K562 (cell line): ENCODE measurements around the gene ZFPM1. TPM values are rescaled to one million over a fixed set of nuclear protein-coding genes. Genes with fewer than 3 reads are reported as not detected.

Experiments
- AFF1 ChIP-seq, 2 experiments: fragments of 450-650 bp; IDR thresholded peaks; 2 replicates each; pipeline ENCODE4 v1.6.1; 2018; ENCODE audit warnings: mild to moderate bottlenecking in 2 of 2, low read depth in 1 of 2; ENCODE audit not compliant: partially characterized antibody in 2 of 2
- CHCHD3 ChIP-seq: fragments of 250-450 bp; sonication (Bioruptor Pico); IDR thresholded peaks from 2 replicates; pipeline ENCODE4 v2.1.2; 2022; ENCODE audit warnings: mild to moderate bottlenecking
- CREM ChIP-seq: IDR thresholded peaks from 2 replicates; pipeline ENCODE4 v1.6.1; 2014; ENCODE audit warnings: antibody characterized with exemption, low read depth
- ELK3 ChIP-seq: fragments of 450-650 bp; formaldehyde crosslinking; IDR thresholded peaks from 2 replicates; pipeline ENCODE4 v1.4.0; 2020; ENCODE audit warnings: mild to moderate bottlenecking
- FOXA3 ChIP-seq, 2 experiments: fragments of 450-650 bp in 1 of 2; sonication (generic) in 1 of 2; formaldehyde crosslinking; IDR thresholded peaks in 1 of 2; conservative IDR thresholded peaks in 1 of 2; 2 replicates each; pipeline versions ENCODE4 v1.4.0 to v1.8.0; 2020 to 2022; ENCODE audit warnings: mild to moderate bottlenecking in 2 of 2, missing genetic modification reagents in 1 of 2
- GTF2B ChIP-seq: IDR thresholded peaks from 2 replicates; pipeline ENCODE4 v1.6.1; 2011; ENCODE audit not compliant: insufficient read length; ENCODE audit errors: extremely low read depth
- GTF2E2 ChIP-seq: fragments of 200-800 bp; sonication (Bioruptor generic); IDR thresholded peaks from 2 replicates; pipeline ENCODE4 v1.6.1; 2016; ENCODE audit warnings: missing genetic modification characterization, missing compliant biosample characterization
- KAT2B ChIP-seq: IDR thresholded peaks from one replicate; pipeline ENCODE4 v1.6.1; 2012; ENCODE audit warnings: low read depth, mild to moderate bottlenecking, control low read depth, inconsistent platforms, low read length, moderate library complexity
- MED1 ChIP-seq: sonication (generic); formaldehyde crosslinking; IDR thresholded peaks from 2 replicates; pipeline ENCODE4 v1.8.1; 2023; ENCODE audit warnings: missing genetic modification reagents, borderline replicate concordance
- MIER1 ChIP-seq: fragments of 450-650 bp; IDR thresholded peaks from 2 replicates; pipeline ENCODE4 v1.6.1; 2016; ENCODE audit warnings: antibody characterized with exemption, mild to moderate bottlenecking, low read depth
- NFE2 ChIP-seq: IDR thresholded peaks from 2 replicates; pipeline ENCODE4 v1.6.1; 2014; ENCODE audit warnings: antibody characterized with exemption, low read depth
- PURB ChIP-seq: sonication (generic); formaldehyde crosslinking; IDR thresholded peaks from 2 replicates; pipeline ENCODE4 v1.9.0; 2021; ENCODE audit warnings: low read depth, mild to moderate bottlenecking, missing genetic modification reagents
- SIRT6 ChIP-seq: IDR thresholded peaks from one replicate; pipeline ENCODE4 v1.6.1; 2012; ENCODE audit warnings: low read depth, mild to moderate bottlenecking, control low read depth, inconsistent platforms, low read length, moderate library complexity
- TAL1 ChIP-seq: fragments of 450-650 bp; IDR thresholded peaks from 2 replicates; pipeline ENCODE4 v1.6.1; 2016; ENCODE audit warnings: mild to moderate bottlenecking
- TBL1XR1 ChIP-seq, 2 experiments: IDR thresholded peaks; 2 replicates each; pipeline ENCODE4 v1.6.1; 2012; ENCODE audit warnings: improper control_type of control experiment in 2 of 2, low read length in 2 of 2, mild to moderate bottlenecking in 1 of 2
- ZBTB43 ChIP-seq: sonication (generic); formaldehyde crosslinking; IDR thresholded peaks from 2 replicates; pipeline ENCODE4 v1.8.0; 2023; ENCODE audit warnings: mild to moderate bottlenecking, missing genetic modification reagents
- ZKSCAN3 ChIP-seq: fragments of 250-450 bp; sonication (Bioruptor Pico); IDR thresholded peaks from 2 replicates; pipeline ENCODE4 v1.4.0; 2020
- ZNF121 ChIP-seq: sonication (generic); formaldehyde crosslinking; conservative IDR thresholded peaks from 2 replicates; pipeline ENCODE4 v1.8.0; 2022; ENCODE audit warnings: missing genetic modification reagents
- ZNF431 ChIP-seq: sonication (generic); formaldehyde crosslinking; IDR thresholded peaks from 2 replicates; pipeline ENCODE4 v1.8.0; 2022; ENCODE audit warnings: mild to moderate bottlenecking, missing genetic modification reagents
- ZNF561 ChIP-seq: fragments of 450-650 bp; formaldehyde crosslinking; conservative IDR thresholded peaks from 2 replicates; pipeline ENCODE4 v1.4.0; 2020; ENCODE audit warnings: mild to moderate bottlenecking, moderate library complexity
- ZNF655 ChIP-seq: fragments of 250-450 bp; sonication (Bioruptor Pico); IDR thresholded peaks from 2 replicates; pipeline ENCODE4 v1.5.0; 2021
- polyA plus RNA-seq, 8 experiments: library from polyadenylated mRNA; depleted of rRNA in 4 of 8; stranded (reverse) in 5 of 8; unstranded in 3 of 8; fragments of >200 nt; fragmentation: Nextera tagmentation in 2 of 8; fragmentation: Illumina TruSeq in 1 of 8; extraction: Ambion mirVana in 2 of 8; extraction: Trizol in 1 of 8; gene quantifications; 2 replicates each; pipeline versions ENCODE4 v1.2.1 to v1.2.3, GENCODE V29; 2011 to 2014; ENCODE audit warnings: inconsistent platforms in 1 of 8, missing spikeins in 1 of 8
- total RNA-seq, 7 experiments: library from RNA; depleted of rRNA in 6 of 7; stranded (reverse); fragments of >200 nt in 6 of 7; fragmentation: Illumina TruSeq in 2 of 7; extraction: Trizol in 2 of 7; gene quantifications; 2 replicates each; pipeline versions ENCODE4 v1.2.1 to v1.2.3, GENCODE V29; 2011 to 2021; ENCODE audit warnings: low replicate concordance in 1 of 7

The ZFPM1 gene
- total and polyA plus RNA-seq, 9 of the 15 experiments (the other 6 are each of a cell fraction or from before 2014, with no cell fraction given) = 0.03 to 35.9 (median 1.4) TPM

- TF ChIP-seq GTF2E2 (tag) (no peak), ELK3 (CRISPR knock-in tag) (no peak), FOXA3 (CRISPR knock-in tag; conservative IDR thresholded peaks at IDR 0.05 in 1 of 2, IDR thresholded peaks at IDR 0.05 in 1 of 2) (no peak), PURB (CRISPR knock-in tag) (no peak), TBL1XR1 (IDR thresholded peaks at IDR 0.05; ENCODE audit: low read length in 2 of 2) (peak in 1 of 2 experiments; percentile 64; a peak in 2 of 4 replicates), ZKSCAN3 (CRISPR knock-in tag) (no peak), CREM (peak; percentile 100), MED1 (no peak), KAT2B (no peak), AFF1 (IDR thresholded peaks at IDR 0.05; ENCODE audit: low read depth in 1 of 2, partially characterized antibody in 2 of 2) (no peak), ZNF121 (CRISPR knock-in tag) (no peak), SIRT6 (no peak), ZBTB43 (CRISPR knock-in tag) (no peak), NFE2 (peak; percentile 51; the same call in 1 of the 2 replicates), CHCHD3 (CRISPR knock-in tag) (no peak), ZNF655 (no peak), TAL1 (no peak), ZNF561 (CRISPR knock-in tag) (no peak), GTF2B (no peak), MIER1 (no peak), ZNF431 (no peak)
Measured at GRCh38 chr16:88569985-88570690, 117.1 kb downstream of the ZFPM1 start, which contains the start of gene ZC3H18 (continued).
